Dendritic cell treated with granulocyte-macrophage colony-stimulating factor and Interleukin-4, amounts not matched to agents 40 ng/mL and 50 ng/mL, for 4 days (primary cell): ENCODE measurements around the gene GRIK4.

Experiments
- H3K27ac Mint-ChIP-seq: one replicate; pipeline ENCODE4 v1.8.0; 2022; ENCODE audit warnings: mild to moderate bottlenecking, mixed read lengths
- H3K27me3 Mint-ChIP-seq: one replicate; pipeline ENCODE4 v1.8.0; 2022; ENCODE audit warnings: mild to moderate bottlenecking, mixed read lengths
- H3K36me3 Mint-ChIP-seq: one replicate; pipeline ENCODE4 v1.8.0; 2022; ENCODE audit warnings: low read depth, mixed read lengths
- H3K4me1 Mint-ChIP-seq: one replicate; pipeline ENCODE4 v1.8.0; 2022; ENCODE audit warnings: low read depth, mixed read lengths
- H3K4me3 Mint-ChIP-seq: one replicate; pipeline ENCODE4 v1.8.0; 2022; ENCODE audit warnings: mild to moderate bottlenecking, moderate library complexity, mixed read lengths
- H3K9me3 Mint-ChIP-seq: one replicate; pipeline ENCODE4 v1.8.0; 2022; ENCODE audit warnings: mixed read lengths
- intact Hi-C: fragments of 100-400 bp; cut with micrococcal nuclease; formaldehyde crosslinking; loops from one replicate; pipeline ENCODE4 v1.15.0; 2022

Gene GRIK4

GRCh38 chr11:120798854-120799253 lies 287.3 kb downstream of the GRIK4 start:
- no peaks in the 10 kb centered on the region for H3K4me1 Mint-ChIP-seq
- no peak overlapping the region for H3K27ac Mint-ChIP-seq
- peaks cover 5% of the 10 kb centered on the region for H3K27me3 Mint-ChIP-seq
- H3K9me3 Mint-ChIP-seq: no peaks in the 10 kb centered on the region
- H3K36me3 Mint-ChIP-seq: no peaks in the 10 kb centered on the region
- intact Hi-C loops: no loop called here
- H3K4me3 Mint-ChIP-seq: no peak overlapping the region

GRCh38 chr11:120800206-120800605 lies 288.7 kb downstream of the GRIK4 start:
- Mint-ChIP-seq H3K9me3 (no peaks in the 10 kb centered on the region), H3K4me3 (no peak overlapping the region), H3K4me1 (no peaks in the 10 kb centered on the region), H3K27me3 (peaks cover 7% of the 10 kb centered on the region), H3K27ac (no peak overlapping the region), H3K36me3 (no peaks in the 10 kb centered on the region)
- intact Hi-C loops: no loop called here

GRCh38 chr11:120801801-120802689 lies 290.5 kb downstream of the GRIK4 start:
- Mint-ChIP-seq H3K36me3 (no peaks in the 10 kb centered on the region), H3K27me3 (peaks cover 16% of the 10 kb centered on the region), H3K4me1 (no peaks in the 10 kb centered on the region), H3K27ac (no peak overlapping the region), H3K4me3 (no peak overlapping the region), H3K9me3 (no peaks in the 10 kb centered on the region)
- intact Hi-C loops: no loop called here

GRCh38 chr11:120805960-120806555 lies 294.5 kb downstream of the GRIK4 start:
- Mint-ChIP-seq H3K27ac (no peak overlapping the region), H3K4me1 (no peaks in the 10 kb centered on the region), H3K36me3 (no peaks in the 10 kb centered on the region), H3K4me3 (no peak overlapping the region), H3K27me3 (peaks cover 17% of the 10 kb centered on the region), H3K9me3 (no peaks in the 10 kb centered on the region)
- intact Hi-C loops: no loop called here

- no peak overlapping the region for H3K27ac Mint-ChIP-seq
- no peaks in the 10 kb centered on the region for H3K36me3 Mint-ChIP-seq
- intact Hi-C loops: no loop called here
- no peak overlapping the region for H3K4me3 Mint-ChIP-seq
- H3K4me1 Mint-ChIP-seq: no peaks in the 10 kb centered on the region
- H3K9me3 Mint-ChIP-seq: no peaks in the 10 kb centered on the region
- H3K27me3 Mint-ChIP-seq: peaks cover 14% of the 10 kb centered on the region
Measured at GRCh38 chr11:120807414-120808150, 296.0 kb downstream of the GRIK4 start.

- no peaks in the 10 kb centered on the region for H3K9me3 Mint-ChIP-seq
- H3K27me3 Mint-ChIP-seq: peaks cover 17% of the 10 kb centered on the region
- H3K36me3 Mint-ChIP-seq: no peaks in the 10 kb centered on the region
- H3K4me3 Mint-ChIP-seq: no peak overlapping the region
- H3K4me1 Mint-ChIP-seq: no peaks in the 10 kb centered on the region
- no peak overlapping the region for H3K27ac Mint-ChIP-seq
- intact Hi-C loops: no loop called here
Measured at GRCh38 chr11:120808616-120809050, 297.1 kb downstream of the GRIK4 start.

GRCh38 chr11:120810251-120810650 lies 298.7 kb downstream of the GRIK4 start:
- Mint-ChIP-seq H3K4me1 (no peaks in the 10 kb centered on the region), H3K36me3 (no peaks in the 10 kb centered on the region), H3K27me3 (peaks cover 16% of the 10 kb centered on the region), H3K4me3 (no peak overlapping the region), H3K9me3 (no peaks in the 10 kb centered on the region), H3K27ac (no peak overlapping the region)
- intact Hi-C loops: no loop called here

- H3K4me3 Mint-ChIP-seq: no peak overlapping the region
- no peaks in the 10 kb centered on the region for H3K36me3 Mint-ChIP-seq
- H3K27me3 Mint-ChIP-seq: peaks cover 15% of the 10 kb centered on the region
- H3K4me1 Mint-ChIP-seq: no peaks in the 10 kb centered on the region
- intact Hi-C loops: no loop called here
- no peaks in the 10 kb centered on the region for H3K9me3 Mint-ChIP-seq
- H3K27ac Mint-ChIP-seq: no peak overlapping the region
Measured at GRCh38 chr11:120811199-120811598, 299.7 kb downstream of the GRIK4 start.

- no peaks in the 10 kb centered on the region for H3K9me3 Mint-ChIP-seq
Measured at GRCh38 chr11:120811731-120812130, 300.2 kb downstream of the GRIK4 start.

GRCh38 chr11:120814531-120815318 lies 303.2 kb downstream of the GRIK4 start:
- peaks cover 27% of the 10 kb centered on the region for H3K27me3 Mint-ChIP-seq
- no peaks in the 10 kb centered on the region for H3K36me3 Mint-ChIP-seq
- intact Hi-C loops: no loop called here
- no peak overlapping the region for H3K4me3 Mint-ChIP-seq
- H3K9me3 Mint-ChIP-seq: no peaks in the 10 kb centered on the region
- no peak overlapping the region for H3K27ac Mint-ChIP-seq
- H3K4me1 Mint-ChIP-seq: no peaks in the 10 kb centered on the region

More at GRCh38 chr11:120811731-120812130, 300.2 kb downstream of the GRIK4 start:
- Mint-ChIP-seq H3K27me3 (peaks cover 12% of the 10 kb centered on the region), H3K4me1 (no peaks in the 10 kb centered on the region), H3K4me3 (no peak overlapping the region), H3K27ac (no peak overlapping the region), H3K36me3 (no peaks in the 10 kb centered on the region)
- intact Hi-C loops: no loop called here

- H3K4me3 Mint-ChIP-seq: no peak overlapping the region
- no peaks in the 10 kb centered on the region for H3K4me1 Mint-ChIP-seq
- H3K27me3 Mint-ChIP-seq: peaks cover 30% of the 10 kb centered on the region
- no peaks in the 10 kb centered on the region for H3K9me3 Mint-ChIP-seq
- H3K36me3 Mint-ChIP-seq: no peaks in the 10 kb centered on the region
- no peak overlapping the region for H3K27ac Mint-ChIP-seq
- intact Hi-C loops: no loop called here
Measured at GRCh38 chr11:120815319-120816100, 304.0 kb downstream of the GRIK4 start.

- H3K9me3 Mint-ChIP-seq: no peaks in the 10 kb centered on the region
- H3K4me3 Mint-ChIP-seq: no peak overlapping the region
- intact Hi-C loops: no loop called here
- no peaks in the 10 kb centered on the region for H3K4me1 Mint-ChIP-seq
- peaks cover 30% of the 10 kb centered on the region for H3K27me3 Mint-ChIP-seq
- H3K36me3 Mint-ChIP-seq: no peaks in the 10 kb centered on the region
- H3K27ac Mint-ChIP-seq: no peak overlapping the region
Measured at GRCh38 chr11:120816176-120816575, 304.6 kb downstream of the GRIK4 start.

GRCh38 chr11:120816711-120817110 lies 305.2 kb downstream of the GRIK4 start:
- H3K27ac Mint-ChIP-seq: no peak overlapping the region
- no peak overlapping the region for H3K4me3 Mint-ChIP-seq
- peaks cover 30% of the 10 kb centered on the region for H3K27me3 Mint-ChIP-seq
- no peaks in the 10 kb centered on the region for H3K9me3 Mint-ChIP-seq
- intact Hi-C loops: no loop called here
- no peaks in the 10 kb centered on the region for H3K36me3 Mint-ChIP-seq
- no peaks in the 10 kb centered on the region for H3K4me1 Mint-ChIP-seq
